ENCODE measurements around the gene MPI.
A peak's percentile ranks its signal among the peaks of the same experiment; 100 is the strongest.

Gene MPI, protein sequence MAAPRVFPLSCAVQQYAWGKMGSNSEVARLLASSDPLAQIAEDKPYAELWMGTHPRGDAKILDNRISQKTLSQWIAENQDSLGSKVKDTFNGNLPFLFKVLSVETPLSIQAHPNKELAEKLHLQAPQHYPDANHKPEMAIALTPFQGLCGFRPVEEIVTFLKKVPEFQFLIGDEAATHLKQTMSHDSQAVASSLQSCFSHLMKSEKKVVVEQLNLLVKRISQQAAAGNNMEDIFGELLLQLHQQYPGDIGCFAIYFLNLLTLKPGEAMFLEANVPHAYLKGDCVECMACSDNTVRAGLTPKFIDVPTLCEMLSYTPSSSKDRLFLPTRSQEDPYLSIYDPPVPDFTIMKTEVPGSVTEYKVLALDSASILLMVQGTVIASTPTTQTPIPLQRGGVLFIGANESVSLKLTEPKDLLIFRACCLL

GRCh38 chr15:74889883-74890664, at the start of gene MPI:
Gene MPI (plus strand): TSS chr15:74890042. CDS start chr15:74890074, 32 bp downstream.
- in situ Hi-C loops (cut with MboI; ENCODE audit: low sequenced_read_pairs) = loop anchor here (5.0 kb wide), 1 partner anchor 52 kb away; no protein-coding TSS in a partner anchor
- peak; percentile 95 to 98 for DNase-seq (ENCODE audit: low spot score in 2 of 2)
- H3K4me3 ChIP-seq = peak within 1 kb of the TSS; percentile 59

GRCh38 chr15:74840851-74841775, 48.7 kb upstream of the MPI start:
- DNase-seq (ENCODE audit: low spot score in 2 of 2) = no peak
- Histone ChIP-seq H3K4me3 (no peak overlapping the region), H3K36me3 (replicated peaks) (peaks cover 56% of the 10 kb centered on the region), H3K4me1 (peaks cover 17% of the 10 kb centered on the region), H3K27me3 (ENCODE audit: low read depth) (no peaks in the 10 kb centered on the region), H3K9me3 (no peaks in the 10 kb centered on the region)
- in situ Hi-C loops (cut with MboI; ENCODE audit: low sequenced_read_pairs) = no loop called here

More at GRCh38 chr15:74889883-74890664, at the start of gene MPI:
- H3K9me3 ChIP-seq = no peaks in the 10 kb centered on the region
- H3K4me1 ChIP-seq = peaks cover 16% of the 10 kb centered on the region
- no peaks in the 10 kb centered on the region for H3K27me3 ChIP-seq (ENCODE audit: low read depth)
- H3K36me3 ChIP-seq (replicated peaks) = peaks cover 37% of the 10 kb centered on the region

GRCh38 chr15:74841891-74842373, 47.9 kb upstream of the MPI start:
- Histone ChIP-seq H3K36me3 (replicated peaks) (peaks cover 61% of the 10 kb centered on the region), H3K9me3 (no peaks in the 10 kb centered on the region), H3K4me1 (peaks cover 17% of the 10 kb centered on the region), H3K27me3 (ENCODE audit: low read depth) (no peaks in the 10 kb centered on the region), H3K4me3 (peak overlapping the region; percentile 89)
- DNase-seq (ENCODE audit: low spot score in 2 of 2) = peak in 1 of 2 experiments; percentile 42
- in situ Hi-C loops (cut with MboI; ENCODE audit: low sequenced_read_pairs) = no loop called here

DNA sequence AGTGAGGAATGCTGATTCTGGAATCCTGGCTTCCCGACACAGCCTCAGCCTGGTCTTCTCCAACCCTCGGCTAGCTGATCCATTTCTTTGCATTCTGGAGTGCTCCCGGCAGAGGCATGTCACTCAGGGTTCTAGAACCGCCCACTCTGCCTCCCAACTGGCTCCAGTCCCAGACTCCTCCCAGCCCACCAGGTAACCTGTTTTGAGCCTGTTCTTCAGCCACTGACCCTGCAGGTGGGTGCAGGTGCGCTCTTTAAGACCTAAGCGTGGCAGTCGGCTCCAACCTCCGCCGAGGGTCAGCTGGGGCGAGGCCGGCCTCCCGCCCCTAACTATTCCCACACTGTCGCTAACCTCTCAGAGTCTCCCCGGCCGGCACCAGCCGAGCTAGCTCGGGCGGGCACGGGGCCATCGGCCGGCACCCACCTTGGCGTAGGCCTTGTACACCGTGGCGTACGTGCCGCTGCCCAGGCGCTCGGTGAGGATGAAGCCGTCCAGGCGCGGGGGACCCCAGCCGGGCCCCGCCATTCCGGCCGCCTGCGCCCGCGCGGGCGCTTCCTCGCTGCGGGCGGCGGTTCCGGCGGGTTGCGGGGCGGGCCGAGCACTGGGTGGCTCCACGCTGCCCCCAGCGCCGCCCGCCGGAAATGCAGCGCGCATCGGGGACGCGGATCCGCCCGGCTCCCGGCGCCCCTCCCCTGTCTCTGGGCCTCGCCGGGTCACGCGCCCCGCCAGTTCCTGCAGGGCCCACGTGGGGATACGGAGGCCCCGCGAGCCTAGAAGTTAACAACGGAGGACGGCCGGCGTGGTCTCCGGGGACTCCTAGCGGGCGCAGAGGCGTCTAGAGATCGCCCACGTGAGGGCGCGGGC, 47.0 kb upstream of the MPI start, which contains the start of gene ULK3:
TSS of gene ULK3 (minus strand) at position 576 of the 864 bp plus-strand sequence. CDS start at position 525, 51 bp downstream.
- in situ Hi-C loops (cut with MboI; ENCODE audit: low sequenced_read_pairs) = no loop called here
- Histone ChIP-seq H3K9me3 (no peaks in the 10 kb centered on the region), H3K4me3 (peak within 1 kb of the TSS; percentile 89), H3K27me3 (ENCODE audit: low read depth) (no peaks in the 10 kb centered on the region), H3K4me1 (peaks cover 17% of the 10 kb centered on the region), H3K36me3 (replicated peaks) (peaks cover 68% of the 10 kb centered on the region)
- DNase-seq (ENCODE audit: low spot score in 2 of 2) = peak; percentile 96 to 98

- peaks cover 72% of the 10 kb centered on the region for H3K36me3 ChIP-seq (replicated peaks)
- peak overlapping the region; percentile 89 for H3K4me3 ChIP-seq
- peaks cover 17% of the 10 kb centered on the region for H3K4me1 ChIP-seq
- in situ Hi-C loops (cut with MboI; ENCODE audit: low sequenced_read_pairs) = no loop called here
- no peaks in the 10 kb centered on the region for H3K27me3 ChIP-seq (ENCODE audit: low read depth)
- no peak for DNase-seq (ENCODE audit: low spot score in 2 of 2)
- no peaks in the 10 kb centered on the region for H3K9me3 ChIP-seq
These were observed 46.4 kb upstream of the MPI start for GRCh38 chr15:74843445-74843828.

DNA sequence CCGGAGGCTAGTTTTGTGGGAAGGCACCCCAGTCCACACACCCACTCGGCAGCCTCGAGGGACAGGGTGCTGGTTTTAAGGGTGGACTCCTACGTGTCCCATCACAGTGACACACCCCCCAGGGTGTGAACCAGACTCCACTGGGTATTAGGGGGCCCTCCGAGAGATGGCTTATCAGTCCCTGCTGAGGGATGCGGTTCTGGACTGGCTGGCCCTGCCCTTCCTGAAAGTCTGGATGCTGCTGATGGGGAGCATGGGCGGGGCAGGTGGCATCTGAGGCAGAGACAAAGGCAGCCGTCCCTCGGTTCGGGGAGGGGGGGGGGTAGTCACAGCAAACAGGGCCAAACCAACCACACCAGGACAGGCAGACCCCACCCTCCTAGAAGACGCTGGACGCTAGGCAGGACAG, 45.9 kb upstream of the MPI start:
- Histone ChIP-seq H3K4me3 (peak overlapping the region; percentile 89), H3K4me1 (peaks cover 17% of the 10 kb centered on the region), H3K27me3 (ENCODE audit: low read depth) (no peaks in the 10 kb centered on the region), H3K9me3 (no peaks in the 10 kb centered on the region), H3K36me3 (replicated peaks) (peaks cover 72% of the 10 kb centered on the region)
- DNase-seq (ENCODE audit: low spot score in 2 of 2) = peak in 1 of 2 experiments; percentile 44
- in situ Hi-C loops (cut with MboI; ENCODE audit: low sequenced_read_pairs) = no loop called here

GRCh38 chr15:74844319-74845207, 45.3 kb upstream of the MPI start:
- Histone ChIP-seq H3K9me3 (no peaks in the 10 kb centered on the region), H3K4me3 (no peak overlapping the region), H3K27me3 (ENCODE audit: low read depth) (no peaks in the 10 kb centered on the region), H3K4me1 (peaks cover 17% of the 10 kb centered on the region), H3K36me3 (replicated peaks) (peaks cover 72% of the 10 kb centered on the region)
- DNase-seq (ENCODE audit: low spot score in 2 of 2) = no peak
- in situ Hi-C loops (cut with MboI; ENCODE audit: low sequenced_read_pairs) = no loop called here

DNA sequence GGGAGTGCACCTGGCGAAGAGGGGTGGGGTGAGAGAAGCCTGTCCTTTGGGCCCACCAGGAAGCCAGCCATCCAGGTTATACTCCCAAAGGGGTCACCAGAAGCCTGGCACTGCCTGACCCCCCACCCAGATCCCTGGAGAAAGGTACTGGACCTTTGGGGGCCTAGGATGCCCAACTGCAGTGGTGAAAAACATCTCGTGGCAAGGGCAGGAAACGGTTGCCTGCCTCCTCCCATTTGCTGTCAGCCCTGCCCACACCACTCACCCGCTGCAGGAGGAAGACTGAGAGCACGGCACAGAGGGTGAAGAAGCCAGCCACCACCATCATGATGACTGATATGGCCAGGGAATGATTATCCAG, 44.7 kb upstream of the MPI start:
- in situ Hi-C loops (cut with MboI; ENCODE audit: low sequenced_read_pairs) = no loop called here
- Histone ChIP-seq H3K4me1 (peaks cover 17% of the 10 kb centered on the region), H3K9me3 (no peaks in the 10 kb centered on the region), H3K4me3 (no peak overlapping the region), H3K27me3 (ENCODE audit: low read depth) (no peaks in the 10 kb centered on the region), H3K36me3 (replicated peaks) (peaks cover 72% of the 10 kb centered on the region)
- DNase-seq (ENCODE audit: low spot score in 2 of 2) = no peak

GRCh38 chr15:74845581-74845980, 44.3 kb upstream of the MPI start:
- H3K36me3 ChIP-seq (replicated peaks) = peaks cover 72% of the 10 kb centered on the region
- H3K4me3 ChIP-seq = no peak overlapping the region
- in situ Hi-C loops (cut with MboI; ENCODE audit: low sequenced_read_pairs) = no loop called here
- H3K4me1 ChIP-seq = peaks cover 17% of the 10 kb centered on the region
- H3K9me3 ChIP-seq = no peaks in the 10 kb centered on the region
- no peaks in the 10 kb centered on the region for H3K27me3 ChIP-seq (ENCODE audit: low read depth)
- no peak for DNase-seq (ENCODE audit: low spot score in 2 of 2)

- Histone ChIP-seq H3K4me3 (no peak overlapping the region), H3K4me1 (peaks cover 11% of the 10 kb centered on the region), H3K9me3 (no peaks in the 10 kb centered on the region), H3K27me3 (ENCODE audit: low read depth) (no peaks in the 10 kb centered on the region), H3K36me3 (replicated peaks) (peaks cover 83% of the 10 kb centered on the region)
- in situ Hi-C loops (cut with MboI; ENCODE audit: low sequenced_read_pairs) = no loop called here
- DNase-seq (ENCODE audit: low spot score in 2 of 2) = no peak
These were observed 42.4 kb upstream of the MPI start for GRCh38 chr15:74847432-74847831.

GRCh38 chr15:74850393-74850792, 39.4 kb upstream of the MPI start:
- Histone ChIP-seq H3K27me3 (ENCODE audit: low read depth) (no peaks in the 10 kb centered on the region), H3K4me1 (no peaks in the 10 kb centered on the region), H3K9me3 (no peaks in the 10 kb centered on the region), H3K36me3 (replicated peaks) (peaks cover 84% of the 10 kb centered on the region), H3K4me3 (no peak overlapping the region)
- no peak for DNase-seq (ENCODE audit: low spot score in 2 of 2)
- in situ Hi-C loops (cut with MboI; ENCODE audit: low sequenced_read_pairs) = no loop called here

DNA sequence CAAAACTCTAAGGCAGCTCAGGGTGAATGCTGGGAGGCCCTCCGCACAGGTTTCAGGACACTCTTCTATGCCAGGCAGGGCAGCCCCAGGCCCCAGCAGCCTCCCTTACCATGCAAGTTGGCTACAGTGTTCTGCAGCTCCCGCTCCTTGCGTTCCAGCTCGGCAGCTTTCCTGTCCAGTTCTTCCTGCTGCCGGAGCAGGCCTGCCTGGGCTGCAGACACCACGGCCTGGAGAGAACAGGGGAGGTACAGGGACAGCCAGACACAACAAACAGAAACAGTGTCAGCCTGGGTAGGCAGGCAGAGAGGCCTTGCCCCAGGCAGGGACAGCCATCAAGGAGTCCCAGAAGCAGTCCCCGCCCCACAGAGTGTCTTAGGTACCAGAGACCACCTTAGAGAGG, 37.9 kb upstream of the MPI start:
- Histone ChIP-seq H3K27me3 (ENCODE audit: low read depth) (no peaks in the 10 kb centered on the region), H3K4me3 (no peak overlapping the region), H3K4me1 (no peaks in the 10 kb centered on the region), H3K36me3 (replicated peaks) (peaks cover 74% of the 10 kb centered on the region), H3K9me3 (no peaks in the 10 kb centered on the region)
- DNase-seq (ENCODE audit: low spot score in 2 of 2) = no peak
- in situ Hi-C loops (cut with MboI; ENCODE audit: low sequenced_read_pairs) = no loop called here
